Measurements from ENCODE around the gene SLAMF7.
A peak's percentile ranks its signal among the peaks of the same experiment; 100 is the strongest.
"Not testable (repeated sequence)": the region's sequence is repeated elsewhere in the genome, so short reads cannot be mapped to it uniquely, and the experiment has no call there.

The SLAMF7 gene

GRCh38 chr1:160776178-160776577 lies 37.1 kb downstream of the SLAMF7 start:
- DNase-seq (ENCODE audit: low spot score): peak; percentile 47

- DNase-seq (ENCODE audit: low spot score): peak; percentile 59
Observed at GRCh38 chr1:160777486-160778089, 38.5 kb downstream of the SLAMF7 start.

GRCh38 chr1:160778976-160779375 lies 39.9 kb downstream of the SLAMF7 start:
- DNase-seq (ENCODE audit: low spot score): no peak

GRCh38 chr1:160779626-160780397 lies 40.8 kb downstream of the SLAMF7 start:
- peak; percentile 50 for DNase-seq (ENCODE audit: low spot score)

GRCh38 chr1:160780398-160780755 lies 41.3 kb downstream of the SLAMF7 start:
- no peak for DNase-seq (ENCODE audit: low spot score)

GRCh38 chr1:160781186-160781766 lies 42.2 kb downstream of the SLAMF7 start:
- no peak for DNase-seq (ENCODE audit: low spot score)

- peak; percentile 78 for DNase-seq (ENCODE audit: low spot score)
Observed at GRCh38 chr1:160781914-160782689, 43.1 kb downstream of the SLAMF7 start.

- not testable (repeated sequence) for DNase-seq (ENCODE audit: low spot score)
Observed at GRCh38 chr1:160782988-160783765, 44.1 kb downstream of the SLAMF7 start.

GRCh38 chr1:160789051-160789701 lies 50.1 kb downstream of the SLAMF7 start:
- no peak for DNase-seq (ENCODE audit: low spot score)

GRCh38 chr1:160789702-160790611 lies 50.9 kb downstream of the SLAMF7 start:
- peak; percentile 89 for DNase-seq (ENCODE audit: low spot score)

- no peak for DNase-seq (ENCODE audit: low spot score)
Observed at GRCh38 chr1:160794376-160794775, 55.3 kb downstream of the SLAMF7 start.

- DNase-seq (ENCODE audit: low spot score): peak; percentile 77
Observed at GRCh38 chr1:160795951-160796383, 56.9 kb downstream of the SLAMF7 start, which contains the start of gene LY9. Gene LY9 (plus strand): TSS chr1:160796174. CDS start chr1:160796188, 14 bp downstream.

GRCh38 chr1:160797271-160797709 lies 58.2 kb downstream of the SLAMF7 start:
- no peak for DNase-seq (ENCODE audit: low spot score)

GRCh38 chr1:160797861-160798273 lies 58.8 kb downstream of the SLAMF7 start:
- peak; percentile 30 for DNase-seq (ENCODE audit: low spot score)

- no peak for DNase-seq (ENCODE audit: low spot score)
Observed at GRCh38 chr1:160798439-160798838, 59.4 kb downstream of the SLAMF7 start.

GRCh38 chr1:160799641-160800040 lies 60.6 kb downstream of the SLAMF7 start:
- DNase-seq (ENCODE audit: low spot score): no peak

GRCh38 chr1:160800142-160800541 lies 61.1 kb downstream of the SLAMF7 start:
- no peak for DNase-seq (ENCODE audit: low spot score)

- DNase-seq (ENCODE audit: low spot score): no peak
Observed at GRCh38 chr1:160800645-160801408, 61.8 kb downstream of the SLAMF7 start.

Measured in germinal center (tissue), 1 donor.